GM12878 (cell line): ENCODE results near the gene ANKRD44. TPM values are rescaled to one million over a fixed set of nuclear protein-coding genes. Genes with fewer than 3 reads are reported as not detected.

Experiments
- ATAC-seq: fragments of 200-7000 bp; cut with Tn5 transposase; 3 replicates; pipeline ENCODE4 v1.9.1; 2020; ENCODE audit warnings: mild to moderate bottlenecking, moderate library complexity
- BruUV-seq: library from RNA; stranded (reverse); fragments of 400-500 nt; replicated peaks from 2 replicates; lab custom pipeline; 2021; lab: Mats Ljungman, UMichigan
- CTCF ChIA-PET: fragments of 300-600 bp; sonication (Branson Sonifier 250); formaldehyde crosslinking; extraction: SDS; loops from one replicate; lab custom pipeline; 2021; ENCODE audit warnings: inconsistent platforms; lab: Yijun Ruan, JAX
- POLR2A ChIA-PET: fragments of 350-600 bp; formaldehyde crosslinking; extraction: SDS; loops from one replicate; lab custom pipeline; 2021; ENCODE audit warnings: inconsistent platforms; lab: Charles Lee
- RAD21 ChIA-PET: fragments of 300-600 bp; sonication (Branson Sonifier 250); formaldehyde crosslinking; loops from one replicate; lab custom pipeline; 2023; ENCODE audit warnings: antibody characterized with exemption; ENCODE audit not compliant: unreplicated experiment; lab: Charles Lee
- SMC1A ChIA-PET: fragments of 300-600 bp; sonication (Branson Sonifier 250); formaldehyde crosslinking; loops from one replicate; lab custom pipeline; 2023; ENCODE audit not compliant: unreplicated experiment, uncharacterized antibody; lab: Charles Lee
- DNase-seq: peaks from one replicate; pipeline ENCODE4 v3.0.0-alpha.2; 2011; ENCODE audit warnings: low read depth, low spot score
- FAIRE-seq: peaks from 3 replicates; lab custom pipeline; 2011; peaks lifted over from hg19 to GRCh38; lab: Jason Lieb, UNC
- H2AFZ ChIP-seq: 2 replicates; pipeline ENCODE4 v1.6.0; 2011; ENCODE audit warnings: low read depth, low read length, control low read depth; ENCODE audit not compliant: control insufficient read depth
- H3K27ac ChIP-seq: 2 replicates; pipeline ENCODE4 v1.5.1; 2011; ENCODE audit warnings: control low read depth; ENCODE audit not compliant: control insufficient read depth, insufficient read depth
- H3K27me3 ChIP-seq, 2 experiments: replicated peaks in 1 of 2; 2 replicates each; pipeline versions ENCODE4 v1.6.0 to v1.6.1; 2011; ENCODE audit warnings: low read length in 1 of 2; ENCODE audit not compliant: control insufficient read depth in 2 of 2, insufficient read depth in 2 of 2
- H3K36me3 ChIP-seq, 2 experiments: 2 replicates each; pipeline ENCODE4 v1.5.1; 2011; ENCODE audit warnings: low read length in 1 of 2; ENCODE audit not compliant: control insufficient read depth in 2 of 2, insufficient read depth in 2 of 2
- H3K4me1 ChIP-seq: 2 replicates; pipeline ENCODE4 v1.6.1; 2011; ENCODE audit warnings: mild to moderate bottlenecking, low read length, moderate library complexity, mixed read lengths; ENCODE audit not compliant: control insufficient read depth, insufficient read depth
- H3K4me2 ChIP-seq: 2 replicates; pipeline ENCODE4 v1.6.0; 2011; ENCODE audit warnings: control low read depth; ENCODE audit not compliant: control insufficient read depth, insufficient read depth
- H3K4me3 ChIP-seq: fragments of 200-600 bp; sonication (generic); 2 replicates; pipeline ENCODE4 v1.5.1; 2016
- H3K79me2 ChIP-seq: 2 replicates; pipeline ENCODE4 v1.6.0; 2011; ENCODE audit warnings: low read length; ENCODE audit not compliant: control insufficient read depth, insufficient read depth
- H3K9ac ChIP-seq: 2 replicates; pipeline ENCODE4 v1.8.0; 2011; ENCODE audit warnings: low read length, control low read depth, mixed read lengths; ENCODE audit not compliant: control insufficient read depth, insufficient read depth
- H3K9me3 ChIP-seq: replicated peaks from 3 replicates; pipeline ENCODE4 v1.5.1; 2011; ENCODE audit warnings: mild to moderate bottlenecking, low read length; ENCODE audit not compliant: control insufficient read depth, insufficient read depth
- H4K20me1 ChIP-seq: 2 replicates; pipeline ENCODE4 v1.6.0; 2011; ENCODE audit not compliant: control insufficient read depth, insufficient read depth
- ATF7 ChIP-seq: fragments of 450-650 bp; IDR thresholded peaks from 2 replicates; pipeline ENCODE4 v1.6.1; 2016; ENCODE audit warnings: low read depth, mild to moderate bottlenecking
- CBX5 ChIP-seq: sonication (generic); IDR thresholded peaks from 2 replicates; pipeline ENCODE4 v1.6.1; 2016; ENCODE audit warnings: low read depth, moderate library complexity, mild to moderate bottlenecking, inconsistent platforms
- GATAD2B ChIP-seq: fragments of 450-650 bp; conservative IDR thresholded peaks from 2 replicates; pipeline ENCODE4 v1.6.1; 2017; ENCODE audit warnings: low read depth, mild to moderate bottlenecking, moderate library complexity
- IRF3 ChIP-seq: fragments of 450-650 bp; IDR thresholded peaks from 2 replicates; pipeline ENCODE4 v1.6.1; 2014; ENCODE audit warnings: mild to moderate bottlenecking
- MEF2A ChIP-seq: IDR thresholded peaks from 2 replicates; pipeline ENCODE4 v1.6.1; 2011; ENCODE audit warnings: low read depth, mild to moderate bottlenecking, low read length, moderate library complexity; ENCODE audit not compliant: insufficient read depth
- NFXL1 ChIP-seq: fragments of 450-650 bp; IDR thresholded peaks from 2 replicates; pipeline ENCODE4 v1.6.1; 2017; ENCODE audit warnings: antibody characterized with exemption, mild to moderate bottlenecking, borderline replicate concordance
- PML ChIP-seq: IDR thresholded peaks from 2 replicates; pipeline ENCODE4 v1.6.1; 2012; ENCODE audit warnings: low read length, inconsistent platforms
- RAD21 ChIP-seq: IDR thresholded peaks from 2 replicates; pipeline ENCODE4 v1.6.1; 2011; ENCODE audit warnings: mild to moderate bottlenecking, low read depth, low read length, moderate library complexity; ENCODE audit not compliant: insufficient read depth
- RCOR1 ChIP-seq: conservative IDR thresholded peaks from 2 replicates; pipeline ENCODE4 v1.6.1; 2012; ENCODE audit warnings: low read depth, low read length, improper control_type of control experiment
- SIX5 ChIP-seq: IDR thresholded peaks from 2 replicates; pipeline ENCODE4 v1.6.1; 2011; ENCODE audit warnings: mild to moderate bottlenecking, low read depth, low read length, moderate library complexity; ENCODE audit not compliant: severe bottlenecking
- SRF ChIP-seq, 2 experiments: IDR thresholded peaks; 2 replicates each; pipeline ENCODE4 v1.6.1; 2011; ENCODE audit warnings: low read depth in 2 of 2, low read length in 2 of 2, mild to moderate bottlenecking in 1 of 2, moderate library complexity in 1 of 2
- STAT1 ChIP-seq: fragments of 450-650 bp; conservative IDR thresholded peaks from 2 replicates; pipeline ENCODE4 v1.6.1; 2014; ENCODE audit warnings: antibody characterized with exemption, mild to moderate bottlenecking
- TARDBP ChIP-seq: IDR thresholded peaks from 2 replicates; pipeline ENCODE4 v1.6.1; 2016; ENCODE audit warnings: borderline replicate concordance
- TCF7 ChIP-seq: IDR thresholded peaks from 2 replicates; pipeline ENCODE4 v1.6.1; 2014; ENCODE audit warnings: antibody characterized with exemption, borderline replicate concordance
- WGBS: methylation state at CpG from one replicate; pipeline ENCODE4 v1.1.6; 2016; ENCODE audit warnings: low lambda C conversion rate; ENCODE audit not compliant: insufficient replicate concordance, insufficient coverage; ENCODE audit errors: missing lambda C conversion rate; 5-methylcytosine and 5-hydroxymethylcytosine counted together
- in situ Hi-C: fragments of 300-500 bp; cut with MboI; formaldehyde crosslinking; loops from 9 replicates; pipeline ENCODE4 v1.14.3; 2018; ENCODE audit warnings: mixed read lengths
- intact Hi-C: fragments of 100-400 bp; cut with micrococcal nuclease; formaldehyde crosslinking; loops from one replicate; pipeline ENCODE4 v1.14.2; 2022; ENCODE audit not compliant: unreplicated experiment
- polyA plus RNA-seq, 11 experiments: library from polyadenylated mRNA; depleted of rRNA in 4 of 11; unstranded in 6 of 11; stranded (reverse) in 5 of 11; fragments of >200 nt; fragmentation: Nextera tagmentation in 4 of 11; fragmentation: Illumina TruSeq in 1 of 11; extraction: Ambion mirVana in 4 of 11; extraction: Trizol in 1 of 11; gene quantifications; 1 replicate in 1 of 11; 2 replicates in 10 of 11; pipeline versions ENCODE4 v1.2.1 to v1.2.3, GENCODE V29; 2011 to 2016; ENCODE audit warnings: inconsistent platforms in 2 of 11, missing spikeins in 2 of 11, low read depth in 1 of 11
- total RNA-seq, 4 experiments: library from RNA; depleted of rRNA in 3 of 4; stranded (reverse); fragments of >200 nt in 3 of 4; fragmentation: Illumina TruSeq in 1 of 4; extraction: Trizol in 1 of 4; gene quantifications; 2 replicates each; pipeline versions ENCODE4 v1.2.1 to v1.2.3, GENCODE V29; 2013 to 2021
- TF ChIP-seq, protein P1 (sequence below): fragments of 450-650 bp; IDR thresholded peaks from 2 replicates; pipeline ENCODE4 v1.6.1; 2016; ENCODE audit warnings: mild to moderate bottlenecking
- TF ChIP-seq, protein P2 (sequence below), 3 experiments: IDR thresholded peaks in 2 of 3; conservative IDR thresholded peaks in 1 of 3; 2 replicates each; pipeline ENCODE4 v1.5.1; 2011; ENCODE audit warnings: low read depth in 3 of 3, low read length in 3 of 3, mild to moderate bottlenecking in 3 of 3, control low read depth in 2 of 3, moderate library complexity in 2 of 3, inconsistent platforms in 1 of 3, mixed read lengths in 1 of 3; ENCODE audit not compliant: control insufficient read depth in 2 of 3, insufficient read depth in 1 of 3; ENCODE audit errors: extremely low read depth in 1 of 3
- TF ChIP-seq, protein P3 (sequence below): IDR thresholded peaks from 2 replicates; pipeline ENCODE4 v1.6.1; 2011; ENCODE audit warnings: borderline replicate concordance, low read depth, mild to moderate bottlenecking, moderate library complexity, mixed read lengths, low read length; ENCODE audit not compliant: insufficient read depth; ENCODE audit errors: extremely low read length

The ANKRD44 gene
- total and polyA plus RNA-seq, 10 of the 15 experiments (the other 5 are each of a cell fraction or from before 2014, with no cell fraction given), result 19.1 to 99.1 (median 59.6) TPM

DNA sequence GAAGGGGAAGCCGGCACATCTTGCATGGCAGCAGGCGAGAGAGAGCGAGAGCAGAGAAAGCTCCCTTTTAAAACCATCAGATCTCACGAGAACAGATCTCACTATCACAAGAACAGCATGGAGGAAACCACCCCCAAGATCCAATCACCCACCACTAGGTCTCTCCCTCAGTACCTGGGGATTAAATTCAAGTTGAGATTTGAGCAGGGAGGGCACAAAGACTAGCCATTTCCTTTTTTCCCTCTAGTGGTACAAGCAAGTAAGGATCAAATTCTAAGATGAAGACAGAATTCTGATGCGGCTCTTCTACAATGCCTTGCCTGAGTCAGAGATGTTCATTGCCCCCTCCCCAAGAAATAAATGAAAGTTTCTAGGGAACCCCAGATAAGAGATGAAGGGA, 45.6 kb upstream of the ANKRD44 start:
- no peak overlapping the region for H3K4me3 ChIP-seq
- POLR2A ChIA-PET, result no interaction called here
- H3K9ac ChIP-seq, result no peak overlapping the region
- H4K20me1 ChIP-seq, result no peaks in the 10 kb centered on the region
- no TSS peak for BruUV-seq
- H3K27me3 ChIP-seq, result no peaks in the 10 kb centered on the region
- no peaks in the 10 kb centered on the region; a peak in 1 of 4 replicates for H3K36me3 ChIP-seq
- FAIRE-seq (no peak), DNase-seq (no peak), ATAC-seq (peak; percentile 51)
- 69% methylated on average over 5 of the region's 5 CpGs for WGBS
- TF ChIP-seq GATAD2B (no peak), SRF (IDR thresholded peaks at IDR 0.05; ENCODE audit: low read depth in 2 of 2, low read length in 2 of 2) (no peak), STAT1 (no peak), ATF7 (no peak), RCOR1 (no peak), TCF7 (no peak), NFXL1 (no peak), IRF3 (no peak), SIX5 (no peak), MEF2A (no peak), TARDBP (no peak), RAD21 (peak; percentile 42), PML (no peak), CBX5 (no peak)
- TF ChIP-seq, protein P1, sequence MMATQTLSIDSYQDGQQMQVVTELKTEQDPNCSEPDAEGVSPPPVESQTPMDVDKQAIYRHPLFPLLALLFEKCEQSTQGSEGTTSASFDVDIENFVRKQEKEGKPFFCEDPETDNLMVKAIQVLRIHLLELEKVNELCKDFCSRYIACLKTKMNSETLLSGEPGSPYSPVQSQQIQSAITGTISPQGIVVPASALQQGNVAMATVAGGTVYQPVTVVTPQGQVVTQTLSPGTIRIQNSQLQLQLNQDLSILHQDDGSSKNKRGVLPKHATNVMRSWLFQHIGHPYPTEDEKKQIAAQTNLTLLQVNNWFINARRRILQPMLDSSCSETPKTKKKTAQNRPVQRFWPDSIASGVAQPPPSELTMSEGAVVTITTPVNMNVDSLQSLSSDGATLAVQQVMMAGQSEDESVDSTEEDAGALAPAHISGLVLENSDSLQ, result no peak
- TF ChIP-seq, protein P2, sequence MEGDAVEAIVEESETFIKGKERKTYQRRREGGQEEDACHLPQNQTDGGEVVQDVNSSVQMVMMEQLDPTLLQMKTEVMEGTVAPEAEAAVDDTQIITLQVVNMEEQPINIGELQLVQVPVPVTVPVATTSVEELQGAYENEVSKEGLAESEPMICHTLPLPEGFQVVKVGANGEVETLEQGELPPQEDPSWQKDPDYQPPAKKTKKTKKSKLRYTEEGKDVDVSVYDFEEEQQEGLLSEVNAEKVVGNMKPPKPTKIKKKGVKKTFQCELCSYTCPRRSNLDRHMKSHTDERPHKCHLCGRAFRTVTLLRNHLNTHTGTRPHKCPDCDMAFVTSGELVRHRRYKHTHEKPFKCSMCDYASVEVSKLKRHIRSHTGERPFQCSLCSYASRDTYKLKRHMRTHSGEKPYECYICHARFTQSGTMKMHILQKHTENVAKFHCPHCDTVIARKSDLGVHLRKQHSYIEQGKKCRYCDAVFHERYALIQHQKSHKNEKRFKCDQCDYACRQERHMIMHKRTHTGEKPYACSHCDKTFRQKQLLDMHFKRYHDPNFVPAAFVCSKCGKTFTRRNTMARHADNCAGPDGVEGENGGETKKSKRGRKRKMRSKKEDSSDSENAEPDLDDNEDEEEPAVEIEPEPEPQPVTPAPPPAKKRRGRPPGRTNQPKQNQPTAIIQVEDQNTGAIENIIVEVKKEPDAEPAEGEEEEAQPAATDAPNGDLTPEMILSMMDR (IDR thresholded peaks at IDR 0.05 in 2 of 3, conservative IDR thresholded peaks at IDR 0.05 in 1 of 3; ENCODE audit: control insufficient read depth in 2 of 3, extremely low read depth in 1 of 3, insufficient read depth in 1 of 3, low read depth in 3 of 3, low read length in 3 of 3), result peak in 2 of 3 experiments; percentile 25 to 32; a peak in 1 of 6 replicates
- TF ChIP-seq, protein P3, sequence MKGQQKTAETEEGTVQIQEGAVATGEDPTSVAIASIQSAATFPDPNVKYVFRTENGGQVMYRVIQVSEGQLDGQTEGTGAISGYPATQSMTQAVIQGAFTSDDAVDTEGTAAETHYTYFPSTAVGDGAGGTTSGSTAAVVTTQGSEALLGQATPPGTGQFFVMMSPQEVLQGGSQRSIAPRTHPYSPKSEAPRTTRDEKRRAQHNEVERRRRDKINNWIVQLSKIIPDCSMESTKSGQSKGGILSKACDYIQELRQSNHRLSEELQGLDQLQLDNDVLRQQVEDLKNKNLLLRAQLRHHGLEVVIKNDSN, result no peak
- H3K4me2 ChIP-seq, result no peak overlapping the region
- SMC1A ChIA-PET, result interaction anchor here (0.9 to 1.3 kb wide), 2 partner anchors 27 to 165 kb away, joined by 3 read pairs; no protein-coding TSS in a partner anchor
- CTCF ChIA-PET, result interaction anchor here (2.0 kb wide), 1 partner anchor 242 kb away, joined by 6 read pairs; no protein-coding TSS in a partner anchor
- intact Hi-C loops, result no loop called here
- H3K9me3 ChIP-seq, result no peaks in the 10 kb centered on the region; the same call in 2 of the 3 replicates
- H3K79me2 ChIP-seq, result no peaks in the 10 kb centered on the region
- RAD21 ChIA-PET, result no interaction called here
- in situ Hi-C loops, result no loop called here
- no peak overlapping the region for H3K27ac ChIP-seq
- H3K4me1 ChIP-seq, result no peaks in the 10 kb centered on the region
- H2AFZ ChIP-seq, result 0 out of 2 replicates have a peak overlapping the region, but pooled peaks have one; percentile 34
